Rectal smooth muscle tissue (tissue), 1 donor: ENCODE results near the gene KCNK7.
A peak's percentile ranks its signal among the peaks of the same experiment; 100 is the strongest.
"Not testable (repeated sequence)": the region's sequence is repeated elsewhere in the genome, so short reads cannot be mapped to it uniquely, and the experiment has no call there.

Experiments
- H3K27ac ChIP-seq: one replicate; pipeline ENCODE4 v1.7.0; 2013; ENCODE audit warnings: low read depth, low read length, inconsistent platforms
- H3K27me3 ChIP-seq: one replicate; pipeline ENCODE4 v1.7.0; 2013; ENCODE audit warnings: low read length; ENCODE audit not compliant: control insufficient read depth, insufficient read depth
- H3K36me3 ChIP-seq: one replicate; pipeline ENCODE4 v1.7.0; 2013; ENCODE audit warnings: low read length; ENCODE audit not compliant: control insufficient read depth, insufficient read depth
- H3K4me1 ChIP-seq: one replicate; pipeline ENCODE4 v1.7.0; 2013; ENCODE audit warnings: low read length; ENCODE audit not compliant: control insufficient read depth, insufficient read depth
- H3K4me3 ChIP-seq: one replicate; pipeline ENCODE4 v1.7.0; 2013; ENCODE audit warnings: low read length
- H3K9ac ChIP-seq: one replicate; pipeline ENCODE4 v1.7.0; 2013; ENCODE audit warnings: low read length

KCNK7 gene, protein sequence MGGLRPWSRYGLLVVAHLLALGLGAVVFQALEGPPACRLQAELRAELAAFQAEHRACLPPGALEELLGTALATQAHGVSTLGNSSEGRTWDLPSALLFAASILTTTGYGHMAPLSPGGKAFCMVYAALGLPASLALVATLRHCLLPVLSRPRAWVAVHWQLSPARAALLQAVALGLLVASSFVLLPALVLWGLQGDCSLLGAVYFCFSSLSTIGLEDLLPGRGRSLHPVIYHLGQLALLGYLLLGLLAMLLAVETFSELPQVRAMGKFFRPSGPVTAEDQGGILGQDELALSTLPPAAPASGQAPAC

DNA sequence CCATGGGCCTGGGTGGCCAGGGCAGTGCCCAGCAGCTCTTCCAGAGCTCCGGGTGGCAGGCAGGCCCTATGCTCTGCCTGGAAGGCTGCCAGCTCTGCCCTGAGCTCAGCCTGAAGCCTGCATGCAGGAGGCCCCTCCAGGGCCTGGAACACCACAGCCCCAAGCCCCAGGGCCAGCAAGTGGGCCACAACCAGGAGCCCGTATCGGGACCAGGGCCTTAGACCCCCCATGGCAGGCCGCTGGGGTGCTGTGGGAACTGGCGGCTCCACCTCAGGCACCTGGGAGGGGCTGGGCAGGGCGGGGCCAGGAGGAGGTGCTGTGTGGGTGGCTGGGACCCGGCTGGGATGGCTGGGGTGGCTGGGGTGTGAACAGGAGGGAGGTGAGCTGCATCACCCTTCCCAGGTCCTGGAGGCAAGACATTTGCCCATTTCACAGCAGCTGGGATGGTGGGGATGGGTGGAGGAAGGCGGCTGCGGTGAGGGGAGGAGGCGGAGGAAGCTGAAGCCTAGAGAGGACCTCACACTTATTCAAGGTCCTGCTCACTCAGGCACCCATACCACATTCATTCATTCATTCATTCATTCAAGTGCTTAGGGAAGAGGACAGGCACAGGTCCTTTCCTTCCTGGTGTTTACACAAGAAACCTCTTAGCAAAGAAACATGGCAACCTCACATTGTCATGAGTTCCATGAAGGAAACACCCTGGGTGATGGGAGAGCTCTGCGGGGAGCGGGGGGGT lies at the start of gene KCNK7:
Gene KCNK7 (minus strand): TSS at position 258 of the 739 bp plus-strand sequence. CDS start 28 bp downstream, at position 230.
- Histone ChIP-seq H3K4me1 (peaks cover 8% of the 10 kb centered on the region), H3K9ac (no peak within 1 kb of the TSS), H3K4me3 (no peak within 1 kb of the TSS), H3K36me3 (peaks cover 20% of the 10 kb centered on the region), H3K27me3 (no peaks in the 10 kb centered on the region), H3K27ac (peak within 1 kb of the TSS; percentile 7)

DNA sequence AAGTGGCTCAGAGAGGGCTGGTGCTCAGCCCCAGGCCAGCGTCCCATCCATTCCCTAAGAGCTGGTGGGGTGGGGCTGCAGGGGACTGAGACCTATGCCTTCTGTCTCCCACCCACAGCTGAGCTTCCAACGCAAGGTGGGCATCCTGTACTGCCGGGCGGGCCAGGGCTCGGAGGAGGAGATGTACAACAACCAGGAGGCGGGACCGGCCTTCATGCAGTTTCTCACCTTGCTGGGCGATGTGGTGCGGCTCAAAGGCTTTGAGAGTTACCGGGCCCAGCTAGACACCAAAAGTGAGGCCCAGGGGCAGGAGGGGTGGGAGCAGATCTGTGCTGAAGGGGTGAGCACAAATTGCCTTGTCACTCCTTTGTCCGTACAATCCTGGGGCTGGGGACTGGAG lies 49.2 kb upstream of the KCNK7 start:
- Histone ChIP-seq H3K9ac (no peak overlapping the region), H3K4me3 (no peak overlapping the region), H3K27ac (no peak overlapping the region), H3K4me1 (no peaks in the 10 kb centered on the region), H3K36me3 (peaks cover 13% of the 10 kb centered on the region), H3K27me3 (no peaks in the 10 kb centered on the region)

DNA sequence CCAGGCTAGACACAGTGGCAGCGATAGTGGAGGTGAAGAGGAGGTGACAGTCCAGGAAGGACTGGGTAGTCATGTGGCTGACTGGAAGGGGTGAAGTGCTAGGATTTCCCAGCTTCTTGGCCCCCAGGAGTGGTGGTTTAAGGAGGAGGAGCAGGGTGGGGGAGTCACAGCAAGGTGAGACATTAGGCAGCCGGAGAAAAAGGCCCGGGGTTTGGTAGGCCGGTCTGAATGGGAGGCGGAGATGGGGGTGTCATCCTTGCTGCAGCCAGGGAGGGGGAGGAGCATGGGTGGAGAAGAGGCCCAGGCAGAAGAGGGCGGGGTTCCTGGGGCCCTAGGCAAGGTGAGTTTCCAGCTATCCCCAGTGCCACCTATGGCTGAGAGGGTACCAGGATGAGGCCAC lies 48.4 kb upstream of the KCNK7 start:
- no peak overlapping the region for H3K9ac ChIP-seq
- H3K36me3 ChIP-seq: peaks cover 8% of the 10 kb centered on the region
- H3K27me3 ChIP-seq: no peaks in the 10 kb centered on the region
- peaks cover 4% of the 10 kb centered on the region for H3K4me1 ChIP-seq
- no peak overlapping the region for H3K4me3 ChIP-seq
- H3K27ac ChIP-seq: no peak overlapping the region

DNA sequence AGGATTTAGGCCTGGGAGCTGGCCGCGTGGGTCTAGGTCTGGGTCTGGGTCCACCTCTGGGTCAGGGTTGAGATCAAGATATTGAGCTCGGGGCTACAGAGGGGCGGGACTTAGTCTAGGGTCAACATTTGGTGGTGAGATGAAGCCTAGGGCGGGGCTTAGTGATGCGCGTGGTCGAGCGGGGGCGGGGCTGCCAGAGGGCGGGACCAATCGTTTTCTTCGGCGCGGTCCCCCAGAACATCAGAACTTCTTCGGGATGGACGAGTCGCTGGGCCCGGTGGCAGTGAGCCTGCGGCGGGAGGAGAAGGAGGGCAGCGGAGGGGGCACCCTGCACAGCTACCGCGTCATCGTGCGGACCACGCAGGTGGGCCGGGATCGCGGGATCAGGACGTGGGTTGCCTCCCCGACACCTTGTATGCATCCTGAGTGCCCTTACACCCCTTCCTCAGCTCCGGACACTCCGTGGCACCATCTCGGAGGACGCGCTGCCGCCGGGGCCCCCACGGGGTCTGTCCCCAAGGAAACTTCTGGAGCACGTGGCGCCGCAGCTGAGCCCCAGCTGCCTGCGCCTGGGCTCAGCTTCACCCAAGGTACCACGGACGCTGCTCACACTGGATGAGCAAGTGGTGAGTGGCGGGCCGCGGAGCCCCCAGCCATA lies 46.5 kb upstream of the KCNK7 start:
- no peak overlapping the region for H3K27ac ChIP-seq
- peak overlapping the region; percentile 9 for H3K4me3 ChIP-seq

DNA sequence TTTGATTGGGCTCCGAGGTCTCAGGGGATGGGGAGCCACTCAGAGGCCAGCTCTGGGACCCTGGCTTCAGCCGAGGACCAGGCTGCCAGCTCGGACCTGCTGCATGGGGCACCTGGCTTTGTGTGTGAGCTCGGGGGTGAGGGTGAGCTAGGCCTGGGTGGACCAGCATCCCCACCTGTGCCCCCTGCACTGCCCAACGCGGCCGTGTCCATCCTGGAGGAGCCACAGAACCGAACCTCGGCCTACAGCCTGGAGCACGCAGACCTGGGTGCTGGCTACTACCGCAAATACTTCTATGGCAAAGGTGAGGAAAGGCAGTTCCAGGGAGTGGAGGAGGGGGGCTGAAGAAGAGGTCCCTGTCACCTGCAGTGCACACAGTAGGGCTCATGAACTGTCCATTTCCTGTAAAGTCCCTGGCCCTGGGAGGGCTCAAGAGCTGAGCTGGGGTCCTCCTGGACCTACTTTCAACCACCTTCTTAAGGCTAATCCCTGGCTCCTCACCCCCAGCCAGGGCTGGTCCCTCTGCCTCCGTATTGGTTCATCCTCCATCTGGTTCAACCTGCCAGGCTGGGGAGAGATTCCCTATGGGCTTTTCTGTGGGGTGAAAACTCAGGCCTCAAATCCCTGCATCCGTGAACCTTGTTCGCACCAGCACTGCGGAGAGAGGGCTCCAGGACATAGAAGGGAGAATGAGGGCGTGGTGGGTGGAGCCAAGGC lies 45.9 kb upstream of the KCNK7 start:
- Histone ChIP-seq H3K9ac (no peak overlapping the region), H3K4me1 (peaks cover 9% of the 10 kb centered on the region), H3K36me3 (peaks cover 13% of the 10 kb centered on the region), H3K4me3 (peak overlapping the region; percentile 9), H3K27ac (no peak overlapping the region), H3K27me3 (no peaks in the 10 kb centered on the region)

More for the DNA sequence above, 46.5 kb upstream of the KCNK7 start:
- Histone ChIP-seq H3K9ac (no peak overlapping the region), H3K27me3 (no peaks in the 10 kb centered on the region), H3K4me1 (peaks cover 9% of the 10 kb centered on the region), H3K36me3 (peaks cover 8% of the 10 kb centered on the region)

DNA sequence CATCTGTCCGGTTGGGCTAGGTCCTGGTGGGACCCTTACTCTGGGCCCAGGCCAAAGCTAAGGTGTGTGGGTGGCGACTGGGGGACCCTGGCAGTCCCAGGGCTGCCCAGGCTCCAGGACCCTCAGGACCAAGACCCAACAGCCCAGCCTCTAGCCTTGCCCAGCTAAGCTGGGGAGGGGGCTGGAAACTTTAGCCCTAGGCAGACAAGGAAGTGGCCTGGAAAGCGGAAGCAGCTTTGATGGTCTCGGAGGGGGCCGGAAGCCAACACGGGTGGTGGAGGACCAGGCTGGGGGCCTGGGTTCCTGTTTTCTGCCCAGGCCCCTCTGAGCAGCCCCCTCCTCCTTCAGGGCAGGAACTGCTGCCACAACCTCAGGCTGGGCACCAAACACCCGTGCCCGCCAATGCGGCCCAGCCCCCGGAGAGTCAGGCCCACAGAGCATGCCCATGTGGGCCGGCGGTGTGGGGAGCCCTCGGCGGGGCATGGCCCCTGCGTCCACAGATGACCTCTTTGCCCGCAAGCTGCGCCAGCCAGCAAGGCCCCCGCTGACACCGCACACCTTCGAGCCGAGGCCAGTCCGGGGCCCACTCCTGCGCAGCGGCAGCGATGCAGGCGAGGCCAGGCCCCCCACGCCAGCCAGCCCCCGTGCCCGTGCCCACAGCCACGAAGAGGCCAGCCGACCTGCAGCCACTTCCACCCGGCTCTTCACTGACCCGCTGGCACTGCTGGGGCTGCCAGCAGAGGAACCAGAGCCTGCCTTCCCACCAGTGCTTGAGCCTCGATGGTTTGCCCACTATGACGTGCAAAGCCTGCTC lies 45.1 kb upstream of the KCNK7 start:
- Histone ChIP-seq H3K27me3 (no peaks in the 10 kb centered on the region), H3K36me3 (peaks cover 14% of the 10 kb centered on the region), H3K9ac (no peak overlapping the region), H3K4me3 (peak overlapping the region; percentile 9), H3K4me1 (peaks cover 9% of the 10 kb centered on the region), H3K27ac (peak overlapping the region; percentile 66)

DNA sequence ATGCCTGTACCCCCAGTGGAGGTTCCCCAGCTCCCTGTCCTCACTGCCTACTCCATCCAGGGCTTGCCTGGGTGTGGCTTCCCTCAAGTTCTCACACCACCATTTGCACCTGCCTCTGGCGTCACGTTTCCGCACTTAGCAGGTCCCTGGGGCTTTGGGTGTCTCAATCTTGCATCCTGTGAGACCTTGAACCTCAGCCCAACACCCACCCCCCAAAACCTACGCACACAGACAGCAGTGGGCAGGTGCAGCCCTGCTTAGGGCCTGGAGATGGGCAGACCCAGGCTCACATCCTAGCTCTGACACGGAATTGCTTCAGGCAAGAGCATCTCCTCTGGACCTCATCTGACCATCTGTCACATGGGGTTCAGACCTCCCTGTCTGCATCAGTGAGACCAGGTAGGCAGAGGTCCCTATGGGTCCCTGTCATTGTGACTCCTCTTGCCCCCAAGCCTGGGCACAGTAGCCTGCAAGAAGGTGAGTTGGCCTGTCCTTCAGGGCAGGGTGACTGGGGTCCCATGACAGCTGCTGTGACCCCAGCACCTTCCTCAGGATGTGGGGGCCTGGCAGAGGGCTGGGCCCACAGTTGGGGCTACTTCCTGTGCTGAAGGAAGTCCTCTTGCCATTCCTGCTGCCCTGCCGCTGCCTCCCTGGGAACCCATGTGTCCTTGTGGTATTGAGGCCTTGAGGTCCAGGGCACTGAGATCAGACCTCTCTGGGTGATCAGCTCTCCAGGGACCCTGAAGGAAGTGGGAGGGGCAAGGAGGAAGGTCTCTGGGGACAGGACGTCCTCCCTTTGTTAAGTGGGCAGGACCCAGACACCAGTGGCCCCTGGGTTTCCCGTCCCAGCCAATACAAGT lies 44.3 kb upstream of the KCNK7 start:
- Histone ChIP-seq H3K27me3 (no peaks in the 10 kb centered on the region), H3K4me3 (peak overlapping the region; percentile 9), H3K27ac (peak overlapping the region; percentile 66), H3K4me1 (peaks cover 9% of the 10 kb centered on the region), H3K36me3 (peaks cover 19% of the 10 kb centered on the region), H3K9ac (no peak overlapping the region)

DNA sequence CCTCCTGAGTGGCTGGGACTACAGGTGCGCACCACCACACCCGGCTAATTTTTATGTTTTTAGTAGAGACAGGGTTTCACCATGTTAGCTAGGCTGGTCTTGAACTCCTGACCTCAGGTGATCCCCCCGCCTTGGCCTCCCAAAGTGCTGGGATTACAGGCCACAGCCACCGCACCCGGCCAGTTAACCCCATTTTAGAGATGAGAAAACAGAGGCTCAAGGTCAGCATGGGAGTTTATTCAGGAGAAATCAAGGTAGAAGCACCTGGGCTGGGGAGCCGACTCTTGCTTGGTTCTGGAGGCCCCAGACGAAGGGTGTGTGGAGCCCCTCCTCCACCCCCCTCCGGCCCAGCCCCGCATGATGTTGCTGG lies 43.6 kb upstream of the KCNK7 start:
- peaks cover 25% of the 10 kb centered on the region for H3K36me3 ChIP-seq
- peak overlapping the region; percentile 93 for H3K4me3 ChIP-seq
- not testable (repeated sequence) for H3K4me1 ChIP-seq, H3K27me3 ChIP-seq, H3K9ac ChIP-seq
- H3K27ac ChIP-seq: peak overlapping the region; percentile 8

DNA sequence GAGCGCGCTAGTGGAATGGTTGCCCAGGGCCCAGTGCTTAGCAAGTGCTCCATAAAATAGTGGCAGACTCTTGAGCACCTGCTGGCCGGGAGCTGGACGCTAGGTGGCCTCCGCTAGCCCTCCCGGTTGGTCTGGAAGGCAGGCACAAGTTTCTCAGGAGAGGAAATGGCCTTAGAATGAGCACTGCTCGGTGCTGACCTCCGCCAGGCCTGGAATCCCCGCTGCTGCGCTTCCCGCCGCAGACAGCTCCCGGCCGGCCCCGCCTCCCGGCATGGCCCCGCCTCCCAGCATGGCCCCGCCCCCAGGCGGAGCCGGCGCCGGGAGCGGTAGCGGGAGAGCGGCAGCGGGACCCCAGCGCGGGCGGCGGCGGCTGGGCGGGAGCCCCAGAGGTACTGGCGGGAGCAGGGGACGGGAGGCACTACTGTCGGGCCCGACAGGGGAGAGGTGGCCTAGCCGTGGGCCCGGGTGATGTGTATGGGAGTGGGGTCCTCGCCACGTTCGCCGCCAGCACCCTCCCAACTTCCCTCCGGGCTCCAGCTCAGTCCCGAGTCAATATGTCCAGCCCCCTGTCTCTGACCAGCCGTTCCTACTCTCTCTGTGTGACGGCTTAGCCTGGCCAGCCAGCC lies 42.3 kb upstream of the KCNK7 start, which contains the start of gene SIPA1:
Gene SIPA1 (plus strand): TSS at position 308 of the 626 bp plus-strand sequence. CDS start 2,821 bp downstream, outside the sequence.
- Histone ChIP-seq H3K27me3 (no peaks in the 10 kb centered on the region), H3K36me3 (peaks cover 31% of the 10 kb centered on the region), H3K9ac (peak within 1 kb of the TSS; percentile 88), H3K4me3 (peak within 1 kb of the TSS; percentile 93), H3K4me1 (peaks cover 9% of the 10 kb centered on the region), H3K27ac (peak within 1 kb of the TSS; percentile 84)

DNA sequence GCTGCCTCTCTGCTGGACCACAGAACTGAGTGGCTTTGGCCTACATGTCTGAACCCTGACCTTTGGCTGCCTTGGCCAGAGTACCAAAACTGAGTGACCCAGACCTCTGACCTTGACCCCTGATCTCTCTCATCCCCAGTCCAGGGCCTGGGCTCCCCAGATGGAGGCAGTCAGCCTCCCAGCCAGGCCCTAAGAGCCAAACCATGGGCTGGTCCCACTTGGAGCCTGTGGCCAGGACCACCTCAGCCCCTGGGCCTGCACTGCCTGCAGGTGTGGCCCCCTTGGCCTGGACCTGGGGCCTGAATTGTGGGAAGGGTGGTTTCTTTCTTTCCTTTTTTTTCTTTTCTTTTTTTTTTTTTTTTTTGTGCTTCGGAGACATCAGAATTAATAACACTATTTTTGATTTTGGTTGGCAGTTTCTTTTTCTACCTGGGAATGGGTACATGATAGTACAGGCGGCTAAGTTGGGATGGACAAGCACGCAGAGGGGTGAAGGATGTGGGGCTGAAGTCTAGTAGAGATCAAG lies 41.5 kb upstream of the KCNK7 start:
- peaks cover 31% of the 10 kb centered on the region for H3K36me3 ChIP-seq
- peak overlapping the region; percentile 47 for H3K27ac ChIP-seq
- H3K27me3 ChIP-seq: no peaks in the 10 kb centered on the region
- no peak overlapping the region for H3K4me3 ChIP-seq
- H3K9ac ChIP-seq: no peak overlapping the region
- H3K4me1 ChIP-seq: peaks cover 9% of the 10 kb centered on the region
